GM13977 (cell line): Measurements from ENCODE around the gene CTNNA2.

Source experiments
- DNase-seq: peaks from one replicate; pipeline ENCODE4 v3.0.0; 2012; ENCODE audit warnings: low spot score
- in situ Hi-C: fragments of 300-500 bp; cut with MboI; formaldehyde crosslinking; loops from one replicate; pipeline ENCODE4 v1.12.0; 2022; ENCODE audit warnings: low sequenced_read_pairs, low pct_unique_long_range_greater_than_20kb, mixed read lengths, inconsistent platforms; ENCODE audit not compliant: unreplicated experiment
- TF ChIP-seq, protein P1 (sequence below): IDR thresholded peaks from 2 replicates; pipeline ENCODE4 v1.5.1; 2012; ENCODE audit warnings: mild to moderate bottlenecking, control low read depth; ENCODE audit not compliant: insufficient read depth; ENCODE audit errors: extremely low read depth, missing control alignments

Gene CTNNA2

DNA sequence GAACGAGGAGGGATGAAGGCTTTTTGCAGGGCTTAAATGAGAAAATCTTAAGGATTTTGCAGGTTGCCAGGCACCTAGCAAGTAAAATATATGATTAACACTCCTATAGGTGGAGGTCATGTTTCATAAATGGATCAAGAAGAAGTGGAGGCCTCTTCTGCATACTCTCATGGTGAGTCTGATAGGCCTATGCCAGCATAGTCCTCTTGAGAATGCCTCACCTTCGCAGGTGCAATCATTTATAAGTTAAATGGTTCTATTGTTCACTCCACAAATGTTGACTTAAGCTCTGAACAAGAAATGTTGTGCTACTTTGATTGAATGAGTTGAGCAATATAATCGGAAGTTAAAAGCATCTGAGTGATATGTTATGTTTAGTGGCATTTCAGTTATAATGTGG lies 779.6 kb downstream of the CTNNA2 start:
- TF ChIP-seq, protein P1, sequence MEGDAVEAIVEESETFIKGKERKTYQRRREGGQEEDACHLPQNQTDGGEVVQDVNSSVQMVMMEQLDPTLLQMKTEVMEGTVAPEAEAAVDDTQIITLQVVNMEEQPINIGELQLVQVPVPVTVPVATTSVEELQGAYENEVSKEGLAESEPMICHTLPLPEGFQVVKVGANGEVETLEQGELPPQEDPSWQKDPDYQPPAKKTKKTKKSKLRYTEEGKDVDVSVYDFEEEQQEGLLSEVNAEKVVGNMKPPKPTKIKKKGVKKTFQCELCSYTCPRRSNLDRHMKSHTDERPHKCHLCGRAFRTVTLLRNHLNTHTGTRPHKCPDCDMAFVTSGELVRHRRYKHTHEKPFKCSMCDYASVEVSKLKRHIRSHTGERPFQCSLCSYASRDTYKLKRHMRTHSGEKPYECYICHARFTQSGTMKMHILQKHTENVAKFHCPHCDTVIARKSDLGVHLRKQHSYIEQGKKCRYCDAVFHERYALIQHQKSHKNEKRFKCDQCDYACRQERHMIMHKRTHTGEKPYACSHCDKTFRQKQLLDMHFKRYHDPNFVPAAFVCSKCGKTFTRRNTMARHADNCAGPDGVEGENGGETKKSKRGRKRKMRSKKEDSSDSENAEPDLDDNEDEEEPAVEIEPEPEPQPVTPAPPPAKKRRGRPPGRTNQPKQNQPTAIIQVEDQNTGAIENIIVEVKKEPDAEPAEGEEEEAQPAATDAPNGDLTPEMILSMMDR = no peak
- in situ Hi-C loops = no loop called here
- DNase-seq = no peak

DNA sequence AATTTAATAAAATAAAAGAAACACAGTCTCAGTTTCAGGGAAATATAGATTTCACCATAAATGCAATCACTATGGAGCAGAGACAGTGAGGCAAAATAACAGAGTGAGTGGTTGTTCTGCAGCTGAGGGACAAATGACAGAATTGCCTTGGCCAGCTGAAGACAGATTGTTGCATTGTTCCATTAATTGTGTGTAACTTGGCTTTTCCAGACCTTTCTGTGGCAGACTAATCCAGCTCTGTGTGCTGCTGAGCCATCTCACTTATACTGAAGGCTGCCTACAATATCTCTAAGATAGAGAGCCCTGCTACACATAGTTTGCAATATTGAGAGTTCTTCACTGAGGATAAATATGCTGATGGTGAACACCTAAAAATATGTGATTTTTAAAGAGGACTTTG lies 780.2 kb downstream of the CTNNA2 start:
- in situ Hi-C loops = no loop called here
- no peak for DNase-seq
- TF ChIP-seq, protein P1 = no peak

DNA sequence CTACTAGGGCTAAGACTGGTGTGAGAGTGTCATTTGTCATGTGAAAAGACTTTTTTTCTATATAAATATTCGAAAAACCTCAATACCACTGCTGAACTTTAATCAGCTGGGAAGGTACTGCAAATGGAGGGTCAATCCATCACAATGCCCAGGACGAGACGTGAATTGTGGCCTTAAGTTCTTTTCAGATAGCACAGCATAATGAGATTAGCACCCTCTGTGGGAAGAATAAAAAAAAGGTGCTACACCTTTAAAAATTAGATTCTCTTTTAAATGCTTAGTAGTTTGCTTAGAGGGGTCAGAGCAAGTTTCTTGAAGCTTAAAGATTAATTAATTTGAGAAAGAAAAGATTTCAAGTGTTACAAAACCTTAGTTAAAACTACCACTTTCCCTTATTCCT lies 786.1 kb downstream of the CTNNA2 start:
- in situ Hi-C loops = no loop called here
- DNase-seq = no peak
- TF ChIP-seq, protein P1 = no peak

DNA sequence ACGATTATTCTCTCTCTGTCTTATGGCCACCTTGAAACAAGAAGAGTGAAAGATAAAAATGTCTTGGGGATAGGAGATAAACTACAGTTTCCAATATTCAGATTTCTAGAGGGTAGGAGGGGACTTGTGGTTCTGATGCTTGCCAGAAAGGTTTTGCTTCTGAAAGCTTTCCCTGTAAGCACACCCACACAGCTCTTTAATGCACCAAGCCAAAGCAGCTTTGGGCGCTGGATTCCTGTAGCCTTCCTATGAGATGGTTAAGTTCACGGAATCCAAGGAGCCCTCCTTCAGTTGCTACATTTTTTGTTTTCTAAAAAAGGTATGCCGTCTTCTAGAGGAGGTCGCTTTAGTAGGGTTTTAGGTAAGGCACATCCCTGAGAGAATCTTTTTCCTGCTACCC lies 786.8 kb downstream of the CTNNA2 start:
- in situ Hi-C loops = no loop called here
- DNase-seq = no peak
- TF ChIP-seq, protein P1 = no peak

DNA sequence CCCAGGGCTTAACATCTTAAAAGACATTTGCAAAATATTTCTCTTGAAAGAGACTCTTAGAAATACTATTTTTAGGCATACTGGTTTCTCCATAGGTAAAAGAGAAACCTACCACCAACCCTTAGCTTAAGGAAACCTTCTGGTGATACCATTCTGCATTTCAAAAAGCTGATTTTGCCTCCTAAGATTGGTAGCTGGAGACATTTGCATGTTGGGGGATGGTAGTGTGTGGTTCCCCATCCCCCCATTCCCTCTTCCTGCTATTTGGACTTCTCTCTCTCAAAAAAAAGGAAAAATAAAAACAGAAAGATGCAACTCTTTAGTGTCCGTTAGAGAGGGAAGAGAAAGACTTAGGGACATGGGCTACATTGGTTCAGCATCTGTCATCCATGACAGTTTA lies 787.5 kb downstream of the CTNNA2 start:
- in situ Hi-C loops = no loop called here
- no peak for DNase-seq
- TF ChIP-seq, protein P1 = no peak

DNA sequence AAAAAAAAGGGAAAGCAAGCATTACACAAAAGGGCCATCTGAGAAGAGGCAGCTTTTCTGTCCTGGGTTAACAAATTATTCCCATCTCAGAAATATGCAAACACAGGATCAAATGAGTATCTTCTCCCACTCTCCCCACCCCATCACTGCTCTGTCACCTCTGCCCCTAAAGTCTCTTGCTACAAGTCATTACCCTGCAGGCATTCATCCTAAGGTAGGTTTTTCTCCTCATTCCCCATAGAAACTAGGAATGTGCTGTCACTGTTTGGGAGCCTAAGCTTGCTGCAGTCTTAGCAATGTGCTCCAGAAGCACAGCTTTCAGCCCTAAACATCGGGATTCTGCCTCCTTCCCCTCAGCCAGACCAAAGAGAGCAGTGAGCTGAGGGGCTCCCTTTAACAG lies 788.1 kb downstream of the CTNNA2 start:
- in situ Hi-C loops = no loop called here
- TF ChIP-seq, protein P1 = no peak
- DNase-seq = no peak

DNA sequence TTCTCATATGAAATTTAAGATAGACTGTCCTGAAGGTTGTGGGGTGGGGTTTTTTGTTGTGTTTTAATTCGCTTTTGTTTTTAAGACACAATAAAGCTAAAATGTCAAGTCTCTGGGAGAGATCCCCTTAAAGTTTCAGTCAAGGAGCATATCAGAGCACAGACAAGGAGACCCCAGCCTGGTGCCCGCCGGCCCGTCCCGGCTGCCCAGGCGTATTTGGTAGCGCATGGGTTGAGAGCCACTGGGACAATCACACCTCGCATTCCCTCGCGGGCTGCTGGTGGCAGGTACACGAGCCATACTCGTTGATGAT lies 789.1 kb downstream of the CTNNA2 start:
- TF ChIP-seq, protein P1 = no peak
- in situ Hi-C loops = no loop called here
- DNase-seq = no peak
